ENCODE measurements around the gene PAPLN.

DNA sequence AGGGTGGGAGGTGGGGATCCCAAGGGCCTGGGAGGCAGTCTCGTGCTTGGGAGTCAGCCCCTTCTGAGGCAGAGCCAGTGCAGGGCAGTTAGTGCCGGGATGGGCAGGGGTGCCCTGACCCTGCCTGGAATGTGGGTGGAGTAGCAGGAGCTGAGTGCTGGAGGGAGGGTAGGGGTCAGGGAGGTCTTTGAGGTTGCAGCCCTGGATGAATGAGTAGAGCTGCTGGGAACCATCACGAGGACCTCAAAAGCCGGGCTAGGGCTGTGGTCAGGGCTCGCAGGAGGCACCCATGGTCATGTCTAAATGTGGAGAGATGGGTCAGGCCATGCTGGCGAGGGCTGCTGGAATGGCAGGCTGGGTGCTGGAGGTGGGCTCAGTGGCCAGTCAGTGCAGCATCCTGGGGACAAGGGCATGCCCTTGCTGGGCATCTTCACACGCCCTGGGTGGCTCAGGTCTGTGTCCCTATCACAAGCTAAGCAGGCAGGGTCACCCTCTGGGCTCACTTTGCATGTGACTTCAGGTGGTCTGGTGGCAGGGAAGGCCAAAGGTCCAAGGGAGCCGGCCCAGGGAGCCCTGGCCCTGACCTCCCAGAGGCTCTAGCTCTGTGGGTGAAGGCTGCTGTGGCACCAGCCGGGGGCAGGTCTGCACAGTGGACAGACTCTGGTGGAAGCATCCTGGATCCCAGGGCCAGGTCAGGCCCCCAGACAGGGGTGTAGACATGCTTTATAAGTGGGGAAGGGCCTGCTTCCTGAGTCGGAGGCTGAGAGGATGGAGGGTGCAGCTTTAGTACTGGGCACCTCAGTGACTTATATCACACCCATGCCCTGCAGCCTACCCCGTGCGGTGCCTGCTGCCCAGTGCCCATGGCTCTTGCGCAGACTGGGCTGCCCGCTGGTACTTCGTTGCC, 24.5 kb downstream of the PAPLN start:
- TF ChIP-seq, protein P1, sequence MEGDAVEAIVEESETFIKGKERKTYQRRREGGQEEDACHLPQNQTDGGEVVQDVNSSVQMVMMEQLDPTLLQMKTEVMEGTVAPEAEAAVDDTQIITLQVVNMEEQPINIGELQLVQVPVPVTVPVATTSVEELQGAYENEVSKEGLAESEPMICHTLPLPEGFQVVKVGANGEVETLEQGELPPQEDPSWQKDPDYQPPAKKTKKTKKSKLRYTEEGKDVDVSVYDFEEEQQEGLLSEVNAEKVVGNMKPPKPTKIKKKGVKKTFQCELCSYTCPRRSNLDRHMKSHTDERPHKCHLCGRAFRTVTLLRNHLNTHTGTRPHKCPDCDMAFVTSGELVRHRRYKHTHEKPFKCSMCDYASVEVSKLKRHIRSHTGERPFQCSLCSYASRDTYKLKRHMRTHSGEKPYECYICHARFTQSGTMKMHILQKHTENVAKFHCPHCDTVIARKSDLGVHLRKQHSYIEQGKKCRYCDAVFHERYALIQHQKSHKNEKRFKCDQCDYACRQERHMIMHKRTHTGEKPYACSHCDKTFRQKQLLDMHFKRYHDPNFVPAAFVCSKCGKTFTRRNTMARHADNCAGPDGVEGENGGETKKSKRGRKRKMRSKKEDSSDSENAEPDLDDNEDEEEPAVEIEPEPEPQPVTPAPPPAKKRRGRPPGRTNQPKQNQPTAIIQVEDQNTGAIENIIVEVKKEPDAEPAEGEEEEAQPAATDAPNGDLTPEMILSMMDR (IDR thresholded peaks at IDR 0.05), result no peak
- TF ChIP-seq POLR2A (IDR thresholded peaks at IDR 0.05) (no peak), POLR2AphosphoS5 (IDR thresholded peaks at IDR 0.05) (no peak)
